ENCODE data around the gene PLEKHJ1. TPM values are rescaled to one million over a fixed set of nuclear protein-coding genes. Genes with fewer than 3 reads are reported as not detected.

Gene PLEKHJ1
- total RNA-seq, 2 donors from 2014 or later = 26.3 to 46.2 TPM

- Histone ChIP-seq H3K27me3 (replicated peaks; ENCODE audit: insufficient read depth) (no peaks in the 10 kb centered on the region), H3K36me3 (peaks cover 10% of the 10 kb centered on the region), H3K27ac (peak overlapping the region; percentile 85 to 95), H3K4me3 (peak overlapping the region; percentile 95), H3K9me3 (no peaks in the 10 kb centered on the region), H3K4me1 (ENCODE audit: control insufficient read depth in 1 of 2, low read depth in 2 of 2) (peaks cover 30 to 56% of the 10 kb centered on the region in 2 donors)
- DNase-seq (ENCODE audit: low spot score) (no peak), ATAC-seq (ENCODE audit: insufficient number of reproducible peaks, low FRiP score, low read depth) (no peak)
- TF ChIP-seq CTCF (IDR thresholded peaks at IDR 0.05) = no peak
These were observed 607 bp downstream of the PLEKHJ1 start for GRCh38 chr19:2235381-2236063.

- DNase-seq (ENCODE audit: low spot score) (no peak), ATAC-seq (ENCODE audit: insufficient number of reproducible peaks, low FRiP score, low read depth) (no peak)
- Histone ChIP-seq H3K4me3 (peak overlapping the region; percentile 95), H3K9me3 (no peaks in the 10 kb centered on the region), H3K36me3 (peaks cover 15% of the 10 kb centered on the region), H3K27ac (no peak overlapping the region), H3K27me3 (replicated peaks; ENCODE audit: insufficient read depth) (no peaks in the 10 kb centered on the region), H3K4me1 (ENCODE audit: control insufficient read depth in 1 of 2, low read depth in 2 of 2) (peaks cover 25 to 50% of the 10 kb centered on the region in 2 donors)
- TF ChIP-seq CTCF (IDR thresholded peaks at IDR 0.05) = no peak
These were observed 1.1 kb downstream of the PLEKHJ1 start for GRCh38 chr19:2234996-2235380.

- H3K27ac ChIP-seq = no peak overlapping the region
- peaks cover 18 to 40% of the 10 kb centered on the region in 2 donors for H3K4me1 ChIP-seq (ENCODE audit: control insufficient read depth in 1 of 2, low read depth in 2 of 2)
- no peak for TF ChIP-seq CTCF (IDR thresholded peaks at IDR 0.05)
- no peaks in the 10 kb centered on the region for H3K27me3 ChIP-seq (replicated peaks; ENCODE audit: insufficient read depth)
- H3K4me3 ChIP-seq = no peak overlapping the region
- H3K9me3 ChIP-seq = no peaks in the 10 kb centered on the region
- DNase-seq (ENCODE audit: low spot score) = no peak
- no peak for ATAC-seq (ENCODE audit: insufficient number of reproducible peaks, low FRiP score, low read depth)
- H3K36me3 ChIP-seq = peaks cover 20% of the 10 kb centered on the region
These were observed 2.4 kb downstream of the PLEKHJ1 start for GRCh38 chr19:2233601-2234280.

- peaks cover 20% of the 10 kb centered on the region for H3K36me3 ChIP-seq
- no peaks in the 10 kb centered on the region for H3K27me3 ChIP-seq (replicated peaks; ENCODE audit: insufficient read depth)
- H3K9me3 ChIP-seq = no peaks in the 10 kb centered on the region
- ATAC-seq (ENCODE audit: insufficient number of reproducible peaks, low FRiP score, low read depth) = no peak
- no peak for DNase-seq (ENCODE audit: low spot score)
- no peak overlapping the region for H3K4me3 ChIP-seq
- TF ChIP-seq CTCF (IDR thresholded peaks at IDR 0.05) = no peak
- H3K4me1 ChIP-seq (ENCODE audit: control insufficient read depth in 1 of 2, low read depth in 2 of 2) = peaks cover 6 to 28% of the 10 kb centered on the region in 2 donors
- no peak overlapping the region for H3K27ac ChIP-seq
These were observed 3.6 kb downstream of the PLEKHJ1 start for GRCh38 chr19:2232286-2233151.
